Smooth muscle cell of the umbilical artery (primary cell): ENCODE data around the gene CLCC1. TPM values are rescaled to one million over a fixed set of nuclear protein-coding genes. Genes with fewer than 3 reads are reported as not detected.

Experiments
- total RNA-seq: library from RNA; depleted of rRNA; stranded (reverse); fragments of >200 nt; gene quantifications from 2 replicates; pipeline ENCODE4 v1.2.3, GENCODE V29; 2014

Gene CLCC1, protein sequence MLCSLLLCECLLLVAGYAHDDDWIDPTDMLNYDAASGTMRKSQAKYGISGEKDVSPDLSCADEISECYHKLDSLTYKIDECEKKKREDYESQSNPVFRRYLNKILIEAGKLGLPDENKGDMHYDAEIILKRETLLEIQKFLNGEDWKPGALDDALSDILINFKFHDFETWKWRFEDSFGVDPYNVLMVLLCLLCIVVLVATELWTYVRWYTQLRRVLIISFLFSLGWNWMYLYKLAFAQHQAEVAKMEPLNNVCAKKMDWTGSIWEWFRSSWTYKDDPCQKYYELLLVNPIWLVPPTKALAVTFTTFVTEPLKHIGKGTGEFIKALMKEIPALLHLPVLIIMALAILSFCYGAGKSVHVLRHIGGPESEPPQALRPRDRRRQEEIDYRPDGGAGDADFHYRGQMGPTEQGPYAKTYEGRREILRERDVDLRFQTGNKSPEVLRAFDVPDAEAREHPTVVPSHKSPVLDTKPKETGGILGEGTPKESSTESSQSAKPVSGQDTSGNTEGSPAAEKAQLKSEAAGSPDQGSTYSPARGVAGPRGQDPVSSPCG
- total RNA-seq = 58.2 and 73.0 TPM in 2 replicates

DNA sequence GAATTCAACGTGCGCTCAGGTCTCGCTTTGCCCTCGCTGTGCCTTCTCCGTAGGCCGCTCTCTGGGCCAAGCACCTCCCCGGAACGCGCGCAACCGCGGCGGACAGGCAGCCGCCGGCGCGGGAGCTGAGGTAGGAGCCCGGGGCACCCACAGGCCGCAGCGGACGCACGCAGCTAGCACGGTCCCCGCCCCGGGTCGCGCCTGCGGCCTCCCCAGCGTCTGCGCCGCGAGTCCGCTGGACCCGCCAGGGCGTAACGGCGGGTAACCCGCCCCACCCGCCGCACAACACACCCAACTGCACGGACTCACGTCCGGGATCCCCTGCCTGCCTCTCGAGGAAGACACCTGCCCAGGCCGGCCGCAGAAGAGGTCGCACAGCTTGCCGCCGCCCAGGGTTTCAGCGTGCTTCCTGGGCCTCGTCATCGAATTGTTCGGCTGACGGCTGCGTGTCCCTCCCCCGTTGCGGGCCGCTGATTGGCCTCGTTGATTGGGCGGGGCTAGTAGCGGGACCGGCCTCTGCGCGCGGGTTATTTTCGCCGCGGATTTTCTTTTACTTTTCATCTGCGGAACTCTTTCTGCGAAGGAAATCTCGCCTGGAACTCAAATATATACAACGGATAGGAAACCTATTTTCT lies at the start of gene CLCC1:
CLCC1 (minus strand) TSS at position 433 of the 635 bp plus-strand sequence. CDS start 13,047 bp downstream, outside the sequence.

Other genes starting within 250 kb of the CLCC1 start
- gene STXBP3, start 216.8 kb downstream of the CLCC1 start, total RNA-seq = 60.6 and 88.8 TPM in 2 replicates
- gene AKNAD1, start 106.4 kb downstream of the CLCC1 start, total RNA-seq = not detected in 2 replicates
- gene GPSM2, start 86.5 kb downstream of the CLCC1 start, total RNA-seq = 6.5 and 18.7 TPM in 2 replicates
- 17.2 and 23.8 TPM in 2 replicates for gene WDR47, start 78.6 kb upstream of the CLCC1 start, total RNA-seq
- 172 and 200 TPM in 2 replicates for gene TAF13, start 112.5 kb upstream of the CLCC1 start, total RNA-seq
- 33.0 and 40.7 TPM in 2 replicates for gene TMEM167B, start 127.3 kb upstream of the CLCC1 start, total RNA-seq
- gene ELAPOR1, start 150.6 kb upstream of the CLCC1 start, total RNA-seq = 0.23 and 0.89 TPM in 2 replicates